ENCODE data around the gene BRS3.
"Not testable (repeated sequence)": the region's sequence is repeated elsewhere in the genome, so short reads cannot be mapped to it uniquely, and the experiment has no call there.

BRS3 gene

GRCh38 chrX:136487647-136488046, at the start of gene BRS3:
Gene BRS3, plus strand, starts transcription at chrX:136487947. Its CDS starts 168 bp downstream, at chrX:136488115.
- H3K27me3 ChIP-seq (ENCODE audit: control insufficient read depth, insufficient read depth, low read length): peaks cover 11% of the 10 kb centered on the region; the same call in 1 of the 2 replicates
- no peak within 1 kb of the TSS for H3K4me3 ChIP-seq (ENCODE audit: low read depth, low read length)
- no peaks in the 10 kb centered on the region for H3K4me1 ChIP-seq (ENCODE audit: control insufficient read depth, insufficient read depth, low read length)
- H3K27ac ChIP-seq (ENCODE audit: low read depth, low read length): no peak within 1 kb of the TSS
- no peaks in the 10 kb centered on the region for H3K9me3 ChIP-seq (ENCODE audit: control insufficient read depth, insufficient read depth, low read length)
- H3K9ac ChIP-seq (ENCODE audit: low read depth, low read length): no peak within 1 kb of the TSS
- H3K36me3 ChIP-seq (ENCODE audit: control insufficient read depth, insufficient read depth, low read length): no peaks in the 10 kb centered on the region

- H3K36me3 ChIP-seq (ENCODE audit: control insufficient read depth, insufficient read depth, low read length): no peaks in the 10 kb centered on the region
- no peaks in the 10 kb centered on the region for H3K4me1 ChIP-seq (ENCODE audit: control insufficient read depth, insufficient read depth, low read length)
- H3K9ac ChIP-seq (ENCODE audit: low read depth, low read length): no peak overlapping the region
- H3K27me3 ChIP-seq (ENCODE audit: control insufficient read depth, insufficient read depth, low read length): no peaks in the 10 kb centered on the region
- H3K4me3 ChIP-seq (ENCODE audit: low read depth, low read length): no peak overlapping the region
- H3K9me3 ChIP-seq (ENCODE audit: control insufficient read depth, insufficient read depth, low read length): no peaks in the 10 kb centered on the region
- no peak overlapping the region for H3K27ac ChIP-seq (ENCODE audit: low read depth, low read length)
Observed at GRCh38 chrX:136438192-136438591, 49.6 kb upstream of the BRS3 start.

GRCh38 chrX:136445674-136446073, 42.1 kb upstream of the BRS3 start:
- not testable (repeated sequence) for H3K36me3 ChIP-seq (ENCODE audit: control insufficient read depth, insufficient read depth, low read length); H3K4me1 ChIP-seq (ENCODE audit: control insufficient read depth, insufficient read depth, low read length); H3K27me3 ChIP-seq (ENCODE audit: control insufficient read depth, insufficient read depth, low read length); H3K4me3 ChIP-seq (ENCODE audit: low read depth, low read length); H3K9ac ChIP-seq (ENCODE audit: low read depth, low read length); H3K27ac ChIP-seq (ENCODE audit: low read depth, low read length); H3K9me3 ChIP-seq (ENCODE audit: control insufficient read depth, insufficient read depth, low read length)

- Histone ChIP-seq H3K9ac (ENCODE audit: low read depth, low read length) (no peak overlapping the region), H3K9me3 (ENCODE audit: control insufficient read depth, insufficient read depth, low read length) (no peaks in the 10 kb centered on the region), H3K4me1 (ENCODE audit: control insufficient read depth, insufficient read depth, low read length) (no peaks in the 10 kb centered on the region), H3K27ac (ENCODE audit: low read depth, low read length) (no peak overlapping the region), H3K4me3 (ENCODE audit: low read depth, low read length) (no peak overlapping the region), H3K27me3 (ENCODE audit: control insufficient read depth, insufficient read depth, low read length) (no peaks in the 10 kb centered on the region), H3K36me3 (ENCODE audit: control insufficient read depth, insufficient read depth, low read length) (no peaks in the 10 kb centered on the region)
Observed at GRCh38 chrX:136446208-136446607, 41.5 kb upstream of the BRS3 start.

GRCh38 chrX:136447308-136447707, 40.4 kb upstream of the BRS3 start:
- Histone ChIP-seq H3K9me3 (ENCODE audit: control insufficient read depth, insufficient read depth, low read length) (no peaks in the 10 kb centered on the region), H3K27me3 (ENCODE audit: control insufficient read depth, insufficient read depth, low read length) (no peaks in the 10 kb centered on the region), H3K36me3 (ENCODE audit: control insufficient read depth, insufficient read depth, low read length) (no peaks in the 10 kb centered on the region), H3K27ac (ENCODE audit: low read depth, low read length) (no peak overlapping the region), H3K4me1 (ENCODE audit: control insufficient read depth, insufficient read depth, low read length) (no peaks in the 10 kb centered on the region), H3K4me3 (ENCODE audit: low read depth, low read length) (no peak overlapping the region), H3K9ac (ENCODE audit: low read depth, low read length) (no peak overlapping the region)

GRCh38 chrX:136447968-136448367, 39.8 kb upstream of the BRS3 start:
- Histone ChIP-seq H3K4me1 (ENCODE audit: control insufficient read depth, insufficient read depth, low read length) (no peaks in the 10 kb centered on the region), H3K9me3 (ENCODE audit: control insufficient read depth, insufficient read depth, low read length) (no peaks in the 10 kb centered on the region), H3K4me3 (ENCODE audit: low read depth, low read length) (no peak overlapping the region), H3K36me3 (ENCODE audit: control insufficient read depth, insufficient read depth, low read length) (no peaks in the 10 kb centered on the region), H3K9ac (ENCODE audit: low read depth, low read length) (no peak overlapping the region), H3K27me3 (ENCODE audit: control insufficient read depth, insufficient read depth, low read length) (no peaks in the 10 kb centered on the region), H3K27ac (ENCODE audit: low read depth, low read length) (no peak overlapping the region)

- H3K4me1 ChIP-seq (ENCODE audit: control insufficient read depth, insufficient read depth, low read length): no peaks in the 10 kb centered on the region
- no peak overlapping the region; the same call in 1 of the 2 replicates for H3K4me3 ChIP-seq (ENCODE audit: low read depth, low read length)
- no peaks in the 10 kb centered on the region for H3K36me3 ChIP-seq (ENCODE audit: control insufficient read depth, insufficient read depth, low read length)
- H3K9ac ChIP-seq (ENCODE audit: low read depth, low read length): no peak overlapping the region
- H3K27ac ChIP-seq (ENCODE audit: low read depth, low read length): no peak overlapping the region
- H3K9me3 ChIP-seq (ENCODE audit: control insufficient read depth, insufficient read depth, low read length): no peaks in the 10 kb centered on the region
- H3K27me3 ChIP-seq (ENCODE audit: control insufficient read depth, insufficient read depth, low read length): no peaks in the 10 kb centered on the region
Observed at GRCh38 chrX:136450050-136450830, 37.5 kb upstream of the BRS3 start.

- Histone ChIP-seq H3K4me3 (ENCODE audit: low read depth, low read length) (no peak overlapping the region), H3K9ac (ENCODE audit: low read depth, low read length) (no peak overlapping the region), H3K27me3 (ENCODE audit: control insufficient read depth, insufficient read depth, low read length) (no peaks in the 10 kb centered on the region), H3K4me1 (ENCODE audit: control insufficient read depth, insufficient read depth, low read length) (no peaks in the 10 kb centered on the region), H3K36me3 (ENCODE audit: control insufficient read depth, insufficient read depth, low read length) (no peaks in the 10 kb centered on the region), H3K9me3 (ENCODE audit: control insufficient read depth, insufficient read depth, low read length) (no peaks in the 10 kb centered on the region), H3K27ac (ENCODE audit: low read depth, low read length) (no peak overlapping the region)
Observed at GRCh38 chrX:136452614-136453013, 35.1 kb upstream of the BRS3 start.

GRCh38 chrX:136453114-136453513, 34.6 kb upstream of the BRS3 start:
- H3K9me3 ChIP-seq (ENCODE audit: control insufficient read depth, insufficient read depth, low read length): no peaks in the 10 kb centered on the region
- H3K27ac ChIP-seq (ENCODE audit: low read depth, low read length): no peak overlapping the region
- no peaks in the 10 kb centered on the region for H3K4me1 ChIP-seq (ENCODE audit: control insufficient read depth, insufficient read depth, low read length)
- no peak overlapping the region for H3K4me3 ChIP-seq (ENCODE audit: low read depth, low read length)
- no peaks in the 10 kb centered on the region for H3K27me3 ChIP-seq (ENCODE audit: control insufficient read depth, insufficient read depth, low read length)
- H3K36me3 ChIP-seq (ENCODE audit: control insufficient read depth, insufficient read depth, low read length): no peaks in the 10 kb centered on the region
- H3K9ac ChIP-seq (ENCODE audit: low read depth, low read length): no peak overlapping the region

GRCh38 chrX:136453771-136454170, 34.0 kb upstream of the BRS3 start:
- Histone ChIP-seq H3K9ac (ENCODE audit: low read depth, low read length) (no peak overlapping the region), H3K4me1 (ENCODE audit: control insufficient read depth, insufficient read depth, low read length) (no peaks in the 10 kb centered on the region), H3K9me3 (ENCODE audit: control insufficient read depth, insufficient read depth, low read length) (no peaks in the 10 kb centered on the region), H3K27me3 (ENCODE audit: control insufficient read depth, insufficient read depth, low read length) (no peaks in the 10 kb centered on the region), H3K36me3 (ENCODE audit: control insufficient read depth, insufficient read depth, low read length) (no peaks in the 10 kb centered on the region), H3K4me3 (ENCODE audit: low read depth, low read length) (no peak overlapping the region), H3K27ac (ENCODE audit: low read depth, low read length) (no peak overlapping the region)

GRCh38 chrX:136456133-136456532, 31.6 kb upstream of the BRS3 start:
- Histone ChIP-seq H3K4me3 (ENCODE audit: low read depth, low read length) (no peak overlapping the region), H3K9ac (ENCODE audit: low read depth, low read length) (no peak overlapping the region), H3K4me1 (ENCODE audit: control insufficient read depth, insufficient read depth, low read length) (no peaks in the 10 kb centered on the region), H3K9me3 (ENCODE audit: control insufficient read depth, insufficient read depth, low read length) (no peaks in the 10 kb centered on the region), H3K27me3 (ENCODE audit: control insufficient read depth, insufficient read depth, low read length) (no peaks in the 10 kb centered on the region), H3K27ac (ENCODE audit: low read depth, low read length) (no peak overlapping the region), H3K36me3 (ENCODE audit: control insufficient read depth, insufficient read depth, low read length) (no peaks in the 10 kb centered on the region)

Data from HUES48 (cell line).